ENCODE measurements around the gene PDE11A.

PDE11A gene

DNA sequence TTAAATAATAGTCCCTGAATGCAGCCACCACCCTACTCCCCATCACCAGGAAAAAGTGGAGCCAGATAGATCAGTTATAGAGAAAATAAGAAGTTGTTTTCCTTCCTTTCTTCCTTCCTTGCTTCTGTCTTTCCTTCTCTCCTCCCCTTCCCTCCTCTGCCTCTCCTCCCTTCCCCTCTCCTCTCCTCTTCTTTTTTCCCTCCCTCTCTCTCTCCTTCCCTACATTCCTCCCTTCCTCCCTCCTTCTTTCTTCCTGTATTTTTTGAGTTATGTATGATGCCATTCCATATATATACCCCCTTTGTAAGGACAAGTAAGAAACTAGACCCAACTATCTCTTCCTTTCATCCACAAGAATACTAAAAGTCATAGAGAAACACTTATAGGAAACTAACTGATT, 414.3 kb downstream of the PDE11A start:
- DNase-seq: no peak

DNA sequence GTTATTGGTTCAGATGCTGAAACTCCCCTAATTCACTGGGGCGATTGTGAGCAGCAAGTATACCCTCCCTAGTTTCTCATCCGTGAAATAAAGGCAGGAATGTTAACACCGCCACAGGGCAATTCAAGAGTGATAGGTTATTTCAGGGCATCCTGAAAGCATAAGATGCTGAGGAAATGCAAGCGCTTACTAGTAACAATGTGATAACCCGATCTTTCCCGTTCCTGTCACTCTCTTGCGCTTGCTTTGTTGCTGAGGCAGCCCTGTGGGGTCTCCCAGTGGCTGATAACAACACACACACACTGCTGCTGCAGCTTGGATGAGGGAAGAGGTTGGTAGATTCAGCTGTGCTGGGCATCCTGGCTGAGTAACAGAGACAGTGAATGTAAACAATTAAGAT, 420.7 kb downstream of the PDE11A start:
- DNase-seq: no peak

- no peak for DNase-seq
Observed at GRCh38 chr2:177649568-177650518, 422.7 kb downstream of the PDE11A start.

DNA sequence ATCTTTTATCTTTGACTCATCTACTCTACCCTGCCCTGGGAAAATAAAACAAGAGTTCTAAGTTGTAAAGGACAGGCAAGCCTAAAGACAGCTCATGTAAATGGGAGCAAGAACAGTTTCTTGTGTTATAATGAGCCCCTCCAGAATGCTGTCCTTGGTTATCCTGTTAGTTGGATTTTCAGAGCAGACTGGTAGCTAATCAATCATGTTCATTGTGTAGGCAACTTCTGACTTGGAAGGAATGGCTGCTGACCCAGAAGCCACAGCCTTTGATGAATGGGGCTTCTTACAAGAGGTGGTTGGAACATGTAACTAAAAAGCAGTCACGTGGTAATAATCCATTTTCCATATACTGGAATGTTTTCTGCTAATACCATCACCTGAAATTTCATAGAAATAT, 425.8 kb downstream of the PDE11A start:
- DNase-seq: no peak

- DNase-seq: no peak
Observed at GRCh38 chr2:177646241-177646640, 426.3 kb downstream of the PDE11A start.

DNA sequence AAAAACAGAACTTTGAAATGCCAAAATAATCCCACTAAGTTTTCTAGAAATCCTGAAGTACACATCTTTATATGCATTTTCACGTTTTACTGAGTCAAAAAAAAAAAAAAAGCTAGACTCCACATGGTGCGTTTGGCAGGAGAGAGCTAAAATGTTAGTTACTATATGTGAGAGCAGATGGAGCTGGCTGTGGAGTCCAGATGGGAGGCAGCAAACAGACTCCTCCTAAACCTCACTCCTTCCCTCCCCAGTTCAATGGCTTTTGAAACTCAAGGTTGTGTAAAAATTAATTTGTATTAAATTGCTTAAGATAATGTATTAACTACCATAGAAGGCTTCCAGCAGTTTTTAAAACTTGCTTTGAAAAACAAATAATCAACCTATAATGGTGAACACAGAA, 431.2 kb downstream of the PDE11A start:
- DNase-seq: no peak

GRCh38 chr2:177640423-177640822, 432.2 kb downstream of the PDE11A start:
- no peak for DNase-seq

DNA sequence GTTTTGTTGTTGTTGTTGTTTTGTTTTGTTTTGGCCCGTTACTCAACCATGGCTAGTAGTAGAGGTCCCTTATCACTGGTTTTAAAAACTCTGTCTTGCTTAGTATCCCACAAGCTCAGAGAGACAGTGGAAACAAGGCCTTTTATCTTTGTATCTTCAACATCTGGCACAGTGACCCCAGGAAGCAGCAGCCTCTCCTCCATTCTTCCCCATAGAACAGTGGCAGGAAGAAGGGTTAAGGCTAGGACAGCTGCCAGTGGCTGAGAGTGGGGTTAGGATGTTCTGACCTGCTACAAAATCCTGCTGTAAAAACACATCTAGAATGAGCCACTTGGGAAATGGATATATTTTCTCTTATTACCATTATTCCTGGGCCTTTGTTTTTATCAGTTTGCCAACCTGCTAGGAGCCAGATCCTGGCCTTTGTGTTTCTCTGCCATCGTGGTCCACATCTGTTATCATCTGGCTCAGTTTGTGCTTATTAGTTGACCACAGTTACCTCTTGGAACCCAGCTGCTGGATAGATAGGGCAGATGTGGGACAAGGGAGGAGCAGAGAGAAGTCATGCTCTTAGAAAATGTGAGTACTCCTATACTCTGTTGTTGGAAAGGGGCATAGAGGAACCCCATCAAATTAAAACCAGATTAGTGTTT, 433.2 kb downstream of the PDE11A start:
- DNase-seq: no peak

- DNase-seq: no peak
Observed at GRCh38 chr2:177638507-177638906, 434.1 kb downstream of the PDE11A start.

- DNase-seq: no peak
Observed at GRCh38 chr2:177636672-177637071, 435.9 kb downstream of the PDE11A start.

GRCh38 chr2:177635696-177636095, 436.9 kb downstream of the PDE11A start:
- no peak for DNase-seq

GRCh38 chr2:177633910-177634294, 438.7 kb downstream of the PDE11A start:
- no peak for DNase-seq

GRCh38 chr2:177633111-177633510, 439.5 kb downstream of the PDE11A start:
- DNase-seq: no peak

DNA sequence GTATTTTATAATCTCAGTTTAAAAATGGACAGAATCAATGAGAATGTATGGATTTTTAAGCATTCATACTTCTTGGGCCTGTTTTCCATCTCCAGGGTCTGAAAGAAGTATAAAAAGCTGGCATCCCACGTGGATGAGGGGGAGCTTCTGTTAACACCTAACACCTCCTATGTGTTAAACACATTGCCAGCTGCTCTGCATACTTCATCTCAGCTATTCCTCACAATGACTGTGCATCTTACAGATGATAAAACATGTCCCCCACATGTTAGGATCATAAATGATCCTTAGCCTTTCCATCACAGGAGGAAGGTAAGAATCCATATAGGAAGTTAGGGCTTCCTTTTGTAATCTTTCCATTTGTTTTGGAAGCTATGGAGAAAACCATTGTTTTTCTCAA, 440.9 kb downstream of the PDE11A start:
- DNase-seq: no peak

DNA sequence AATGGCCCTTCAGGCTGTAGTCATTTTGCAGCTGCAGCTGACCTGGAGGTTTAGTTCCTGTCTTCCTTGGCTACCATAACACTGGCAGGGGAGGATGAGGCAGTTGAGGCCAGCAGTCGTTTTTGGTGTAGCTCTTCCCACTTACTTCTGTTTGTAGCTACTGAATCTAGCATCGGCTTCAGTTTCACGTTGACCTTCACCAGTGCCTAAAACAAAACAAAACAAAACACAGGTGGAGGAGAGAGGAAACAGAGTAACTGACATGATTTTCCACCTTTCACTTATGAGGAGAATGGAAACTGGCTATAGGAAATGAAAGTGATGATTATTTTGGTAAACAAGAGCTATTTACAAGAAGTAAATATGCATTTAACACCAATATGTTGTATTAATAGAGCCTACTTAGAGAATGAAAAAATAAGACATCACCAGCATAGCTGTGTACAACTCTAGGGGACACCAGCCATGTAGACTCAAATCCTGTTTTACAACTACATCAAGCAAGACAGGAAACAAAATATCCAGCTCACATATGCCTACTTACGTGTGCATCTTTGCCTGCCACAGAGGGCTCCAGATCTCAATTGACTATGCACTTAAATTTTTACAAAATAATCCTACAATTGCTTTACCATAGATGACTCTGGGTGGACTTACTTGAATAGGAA, 443.1 kb downstream of the PDE11A start:
- no peak for DNase-seq

DNA sequence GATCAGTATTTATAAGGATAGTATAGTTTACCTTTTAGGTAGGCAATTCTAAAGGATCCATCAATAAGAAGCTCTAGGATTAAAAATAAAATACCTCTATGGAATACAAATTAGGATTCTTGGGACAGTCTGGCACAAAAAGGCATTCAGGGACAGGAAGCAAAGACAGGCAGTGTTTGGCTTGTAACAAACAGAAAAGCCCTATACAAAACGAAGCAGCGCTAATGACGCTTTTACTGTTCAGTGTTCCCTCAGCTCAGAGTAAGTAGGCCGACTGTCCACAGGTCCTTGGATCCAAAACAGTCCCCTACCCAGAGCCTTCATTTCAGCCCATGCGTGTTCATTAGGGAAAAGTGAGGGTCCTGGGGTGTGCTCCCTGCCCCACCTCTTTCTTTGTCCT, 443.7 kb downstream of the PDE11A start:
- DNase-seq: no peak

GRCh38 chr2:177625744-177626650, 446.6 kb downstream of the PDE11A start:
- no peak for DNase-seq

GRCh38 chr2:177622521-177622920, 450.1 kb downstream of the PDE11A start:
- DNase-seq: no peak

- no peak for DNase-seq
Observed at GRCh38 chr2:177619986-177620385, 452.6 kb downstream of the PDE11A start.

- no peak for DNase-seq
Observed at GRCh38 chr2:177619461-177619860, 453.1 kb downstream of the PDE11A start.

DNA sequence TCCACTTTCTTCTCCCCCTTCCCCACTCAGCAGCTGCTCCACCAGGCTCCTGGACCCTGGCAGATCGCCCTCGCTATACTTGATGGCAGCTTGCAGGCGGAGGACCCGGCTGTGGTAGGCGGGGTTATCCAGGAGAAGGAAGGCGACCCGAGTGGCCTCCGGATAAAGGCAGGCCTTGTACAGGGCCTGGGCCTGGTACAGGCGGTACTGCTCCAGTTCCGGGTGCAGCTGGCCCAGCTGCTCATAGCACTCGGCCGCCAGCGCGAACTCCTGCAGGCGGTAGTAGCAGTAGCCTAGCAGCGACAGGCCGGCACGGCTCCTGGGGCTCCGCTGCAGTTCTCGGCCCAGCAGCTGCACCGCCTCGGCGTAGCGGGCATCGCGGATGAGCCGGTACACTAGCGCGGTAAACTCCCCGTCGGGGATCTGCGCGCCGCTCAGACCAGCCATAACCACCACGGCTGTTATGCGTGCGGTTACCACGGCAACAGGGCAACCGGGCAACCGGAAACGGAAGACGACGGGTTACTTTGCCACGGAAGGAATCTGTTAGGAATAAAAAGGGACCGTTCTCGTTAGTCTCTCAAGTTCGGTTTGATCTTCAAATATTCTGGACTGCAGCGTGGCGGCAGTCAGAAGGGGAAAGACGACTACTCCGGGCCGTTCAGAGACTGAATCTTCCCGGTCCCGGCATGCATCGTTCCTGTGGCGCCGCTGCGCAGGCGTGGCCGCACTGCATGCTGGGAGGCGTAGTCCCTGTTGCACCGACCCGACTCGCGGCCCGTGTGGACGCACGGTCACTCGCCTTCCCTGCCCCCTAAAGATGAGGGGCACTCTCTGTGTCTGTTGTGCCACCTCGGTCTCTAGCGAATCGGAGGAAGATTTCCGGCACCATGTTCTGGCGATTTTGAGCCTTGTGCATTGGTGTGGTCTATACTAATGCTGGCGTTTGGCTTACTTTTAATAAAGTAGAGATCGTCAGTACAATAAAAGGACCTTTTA, 454.0 kb downstream of the PDE11A start:
- peak; percentile 89 for DNase-seq

All from KG1 (cell line).